WTC11 (cell line): ENCODE data around the gene ZPBP. TPM values are rescaled to one million over a fixed set of nuclear protein-coding genes. Genes with fewer than 3 reads are reported as not detected.

Source experiments
- ATAC-seq: fragments of 200-7000 bp; cut with Tn5 transposase; 2 replicates; pipeline ENCODE4 v1.10.0; 2021; ENCODE audit warnings: mild to moderate bottlenecking, moderate library complexity
- CTCF ChIA-PET: fragments of 300-600 bp; sonication (Branson Sonifier 250); formaldehyde crosslinking; loops from one replicate; lab custom pipeline; 2021; ENCODE audit warnings: antibody characterized with exemption; lab: Charles Lee
- POLR2A ChIA-PET: fragments of 350-600 bp; sonication (Branson Sonifier 250); formaldehyde crosslinking; loops from one replicate; lab custom pipeline; 2021; ENCODE audit warnings: antibody characterized with exemption; lab: Charles Lee
- DNase-seq: peaks from one replicate; pipeline ENCODE4 v3.0.0; 2021; ENCODE audit warnings: low spot score
- H3K27ac Mint-ChIP-seq: 2 replicates; pipeline ENCODE4 v1.8.0; 2021; ENCODE audit warnings: mixed read lengths
- H3K27me3 Mint-ChIP-seq: 2 replicates; pipeline ENCODE4 v1.8.0; 2021; ENCODE audit warnings: low read depth, mild to moderate bottlenecking, moderate library complexity, mixed read lengths
- H3K36me3 Mint-ChIP-seq: 2 replicates; pipeline ENCODE4 v1.8.0; 2021; ENCODE audit warnings: mixed read lengths
- H3K4me1 Mint-ChIP-seq: 2 replicates; pipeline ENCODE4 v1.8.0; 2022; ENCODE audit warnings: mixed read lengths
- H3K4me3 Mint-ChIP-seq: 2 replicates; pipeline ENCODE4 v1.8.0; 2021; ENCODE audit warnings: mild to moderate bottlenecking, moderate library complexity, mixed read lengths
- H3K9me3 Mint-ChIP-seq: 2 replicates; pipeline ENCODE4 v1.8.0; 2021; ENCODE audit warnings: mixed read lengths
- AFF4 ChIP-seq: sonication (generic); formaldehyde crosslinking; IDR thresholded peaks from 2 replicates; pipeline ENCODE4 v1.8.1; 2023; ENCODE audit warnings: mild to moderate bottlenecking, missing genetic modification reagents, borderline replicate concordance
- ATF3 ChIP-seq: sonication (generic); formaldehyde crosslinking; conservative IDR thresholded peaks from 2 replicates; pipeline ENCODE4 v1.8.1; 2022; ENCODE audit warnings: mild to moderate bottlenecking, missing genetic modification reagents
- CBFB ChIP-seq: sonication (generic); formaldehyde crosslinking; IDR thresholded peaks from 2 replicates; pipeline ENCODE4 v1.8.1; 2022; ENCODE audit warnings: mild to moderate bottlenecking, low read depth, missing genetic modification reagents
- CDX4 ChIP-seq: fragments of 250-450 bp; sonication (Bioruptor Pico); IDR thresholded peaks from 2 replicates; pipeline ENCODE4 v1.9.0; 2021; ENCODE audit warnings: moderate library complexity, mild to moderate bottlenecking, inconsistent platforms, borderline replicate concordance
- E2F1 ChIP-seq: sonication (generic); formaldehyde crosslinking; IDR thresholded peaks from 2 replicates; pipeline ENCODE4 v1.8.0; 2022; ENCODE audit warnings: mild to moderate bottlenecking, missing genetic modification reagents
- E2F5 ChIP-seq: sonication (generic); formaldehyde crosslinking; IDR thresholded peaks from 2 replicates; pipeline ENCODE4 v1.8.1; 2022; ENCODE audit warnings: mild to moderate bottlenecking, moderate library complexity, missing genetic modification reagents
- HMGA2 ChIP-seq: fragments of 250-450 bp; sonication (Bioruptor Pico); IDR thresholded peaks from 2 replicates; pipeline ENCODE4 v1.4.0; 2021; ENCODE audit warnings: mild to moderate bottlenecking, moderate library complexity
- IRF1 ChIP-seq: sonication (generic); formaldehyde crosslinking; IDR thresholded peaks from 2 replicates; pipeline ENCODE4 v1.8.0; 2023; ENCODE audit warnings: missing genetic modification reagents
- NR1H2 ChIP-seq: sonication (generic); formaldehyde crosslinking; IDR thresholded peaks from 2 replicates; pipeline ENCODE4 v1.9.0; 2021; ENCODE audit warnings: mild to moderate bottlenecking, moderate library complexity, missing genetic modification reagents
- RELA ChIP-seq: sonication (generic); formaldehyde crosslinking; IDR thresholded peaks from 2 replicates; pipeline ENCODE4 v1.8.1; 2022; ENCODE audit warnings: missing genetic modification reagents, mild to moderate bottlenecking, borderline replicate concordance
- TEAD4 ChIP-seq: sonication (generic); formaldehyde crosslinking; IDR thresholded peaks from 2 replicates; pipeline ENCODE4 v1.8.0; 2022; ENCODE audit warnings: mild to moderate bottlenecking, missing genetic modification reagents
- TP53 ChIP-seq: sonication (generic); formaldehyde crosslinking; IDR thresholded peaks from 2 replicates; pipeline ENCODE4 v1.8.1; 2023; ENCODE audit warnings: mild to moderate bottlenecking, missing genetic modification reagents
- ZNF532 ChIP-seq: fragments of 250-450 bp; sonication (Bioruptor Pico); IDR thresholded peaks from 2 replicates; pipeline ENCODE4 v1.9.0; 2021; ENCODE audit warnings: mild to moderate bottlenecking, borderline replicate concordance
- total RNA-seq: library from RNA; stranded (reverse); gene quantifications from 3 replicates; pipeline ENCODE4 v1.2.3, GENCODE V29; 2021

Gene ZPBP
- total RNA-seq, 1 experiment from 2014 or later: not detected

- TF ChIP-seq AFF4: no peak
- TF ChIP-seq NR1H2 (CRISPR knock-in tag): no peak
Observed at GRCh38 chr7:49926720-49927119, 166.3 kb downstream of the ZPBP start (continued).

GRCh38 chr7:49911909-49912308 lies 181.1 kb downstream of the ZPBP start:
- Mint-ChIP-seq H3K36me3 (peaks cover 13% of the 10 kb centered on the region), H3K9me3 (peaks cover 26% of the 10 kb centered on the region), H3K4me3 (no peak overlapping the region), H3K27ac (no peak overlapping the region), H3K4me1 (peaks cover 2% of the 10 kb centered on the region; the same call in 1 of the 2 replicates), H3K27me3 (no peaks in the 10 kb centered on the region)
- ChIA-PET POLR2A (no interaction called here), CTCF (no interaction called here)
- ATAC-seq (no peak), DNase-seq (no peak)
- TF ChIP-seq RELA (CRISPR knock-in tag) (no peak), E2F1 (CRISPR knock-in tag) (no peak), ZNF532 (no peak), CDX4 (CRISPR knock-in tag) (no peak), E2F5 (no peak), HMGA2 (CRISPR knock-in tag) (no peak), IRF1 (CRISPR knock-in tag) (no peak), TEAD4 (no peak), TP53 (no peak), CBFB (CRISPR knock-in tag) (no peak), AFF4 (no peak), ATF3 (CRISPR knock-in tag) (no peak)
